ENCODE results near the gene TIFAB.
A peak's percentile ranks its signal among the peaks of the same experiment; 100 is the strongest.

DNA sequence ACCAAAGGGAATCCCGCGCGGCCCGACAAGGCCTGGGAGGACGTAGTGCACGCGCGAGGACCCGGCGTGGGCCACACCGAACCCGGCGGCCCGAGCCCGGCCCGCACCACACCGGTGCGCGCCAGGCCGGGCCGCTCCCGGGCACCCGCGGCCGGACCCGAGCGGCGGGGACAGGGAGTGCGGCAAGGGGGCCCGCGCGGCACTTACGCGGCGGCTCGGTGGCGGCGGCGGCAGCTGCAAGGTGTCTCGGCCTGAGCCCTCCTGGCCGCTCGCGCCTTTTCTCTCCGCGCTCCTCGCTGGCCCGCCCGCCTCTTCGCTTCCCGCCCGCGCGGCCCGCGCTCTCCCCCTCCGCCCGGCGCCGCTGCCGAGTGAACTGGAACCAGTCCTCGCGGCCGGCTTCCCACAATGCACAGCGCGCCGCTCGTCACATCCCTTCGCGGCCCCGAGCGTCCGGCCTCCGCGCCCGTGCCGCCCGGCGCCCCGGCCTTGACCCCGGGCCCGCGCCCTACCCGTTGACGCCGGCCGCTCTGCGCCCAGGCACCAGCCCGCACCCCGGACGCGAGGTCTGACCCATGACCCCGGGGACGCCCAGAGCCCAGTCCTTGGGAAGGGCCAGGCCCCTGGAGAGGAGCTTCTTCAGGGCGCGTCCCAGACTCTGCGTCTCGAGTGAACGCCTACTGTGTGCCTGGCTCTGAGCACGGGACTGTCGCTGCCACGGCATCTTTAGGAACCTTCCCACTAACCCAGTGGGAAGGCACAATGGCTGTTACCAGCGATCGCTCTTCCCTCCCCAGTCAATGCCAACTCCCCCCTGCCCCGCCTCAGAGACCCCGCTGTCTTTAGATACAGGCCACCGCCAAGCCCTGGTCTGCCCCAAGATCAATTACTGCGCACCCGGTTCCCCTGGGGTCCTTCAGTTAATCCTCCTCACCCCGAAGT is 53.0 kb downstream of the TIFAB start, which contains the start of gene MACROH2A1:
- peak in 2 of 3 experiments; percentile 1 to 2 for TF ChIP-seq CTCF (IDR thresholded peaks at IDR 0.05)
- peak; percentile 23 for TF ChIP-seq POLR2A (IDR thresholded peaks at IDR 0.05)
